Suprapubic skin (tissue), 4 donors: ENCODE data around the gene ASRGL1.

Experiments
- CTCF ChIP-seq, 2 donors: fragments of 200-600 bp in 1 of 2; fragments of 450-650 bp in 1 of 2; sonication (generic) in 1 of 2; IDR thresholded peaks; one replicate each; pipeline ENCODE4 v1.5.1; 2016 to 2019; ENCODE audit warnings: antibody characterized with exemption in 2 of 2, mild to moderate bottlenecking in 1 of 2, moderate library complexity in 1 of 2
- EP300 ChIP-seq: sonication (generic); formaldehyde crosslinking; IDR thresholded peaks from one replicate; pipeline ENCODE4 v1.6.1; 2017; ENCODE audit warnings: antibody characterized with exemption
- POLR2A ChIP-seq, 2 donors: fragments of 450-650 bp; IDR thresholded peaks; one replicate each; pipeline ENCODE4 v1.6.1; 2017; ENCODE audit warnings: antibody characterized with exemption in 2 of 2, mild to moderate bottlenecking in 2 of 2, moderate library complexity in 2 of 2
- POLR2AphosphoS5 ChIP-seq, 3 donors: sonication (generic); formaldehyde crosslinking; IDR thresholded peaks; one replicate each; pipeline ENCODE4 v1.6.1; 2017; ENCODE audit warnings: antibody characterized with exemption in 3 of 3

- no peak for TF ChIP-seq CTCF (IDR thresholded peaks at IDR 0.05)
- TF ChIP-seq EP300, result no peak
- no peak for TF ChIP-seq POLR2AphosphoS5 (IDR thresholded peaks at IDR 0.05)
- no peak for TF ChIP-seq POLR2A (IDR thresholded peaks at IDR 0.05)
Measured at GRCh38 chr11:62372871-62373270, 35.6 kb downstream of the ASRGL1 start.
